Retinal pigment epithelial cell (primary cell): ENCODE measurements around the gene SIPA1L3.
"Not testable (repeated sequence)": the region's sequence is repeated elsewhere in the genome, so short reads cannot be mapped to it uniquely, and the experiment has no call there.

Experiments used
- DNase-seq: peaks from one replicate; pipeline ENCODE4 v3.0.0-alpha.2; 2010; ENCODE audit warnings: low read depth
- H3K4me3 ChIP-seq: 2 replicates; pipeline ENCODE4 v1.5.1; 2011; ENCODE audit warnings: mild to moderate bottlenecking, low read length, control low read depth, moderate library complexity
- TF ChIP-seq, protein P1 (sequence below): conservative IDR thresholded peaks from 2 replicates; pipeline ENCODE4 v1.5.1; 2011; ENCODE audit warnings: low read depth, low read length, control low read depth, inconsistent platforms

SIPA1L3 gene

DNA sequence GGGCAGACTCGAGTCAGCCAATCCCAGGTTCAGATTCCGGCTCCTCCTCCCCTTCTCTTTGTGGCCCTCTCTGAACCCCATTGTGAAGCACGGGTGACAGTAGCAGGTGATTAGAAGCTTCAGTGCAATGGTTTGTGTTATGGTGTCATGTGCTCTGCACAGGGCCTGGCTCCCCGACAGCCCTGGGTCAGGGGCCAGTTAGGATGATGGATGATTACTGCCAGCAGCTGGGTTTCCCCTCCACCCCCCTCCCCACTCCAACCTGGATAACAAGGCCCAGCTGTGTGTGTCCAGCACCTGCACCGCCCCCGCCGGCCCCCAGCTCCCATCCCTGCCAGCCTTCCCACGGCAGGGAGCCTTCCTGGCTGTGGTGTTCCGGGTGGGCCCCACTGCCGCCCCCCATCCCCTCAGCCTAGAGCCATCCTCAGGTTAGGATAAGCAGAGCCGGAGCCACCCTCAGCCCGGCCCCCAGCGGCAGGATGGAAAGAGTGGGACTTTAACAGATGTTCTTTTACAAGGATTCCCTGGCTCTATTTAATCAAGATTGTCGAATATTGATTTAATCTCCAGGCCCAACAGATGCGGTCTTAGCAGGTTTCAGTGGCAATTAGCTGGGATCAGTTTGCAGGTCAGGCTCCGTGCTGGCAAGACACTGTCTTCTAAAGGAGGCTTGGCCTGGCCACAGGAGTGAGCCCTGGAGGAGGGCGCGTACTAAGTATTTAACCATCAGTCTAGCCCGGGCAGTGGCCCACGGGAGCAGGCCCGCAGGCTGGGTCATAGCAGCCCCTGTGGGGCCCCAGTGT, 156.2 kb downstream of the SIPA1L3 start:
- no peak for DNase-seq
- TF ChIP-seq, protein P1, sequence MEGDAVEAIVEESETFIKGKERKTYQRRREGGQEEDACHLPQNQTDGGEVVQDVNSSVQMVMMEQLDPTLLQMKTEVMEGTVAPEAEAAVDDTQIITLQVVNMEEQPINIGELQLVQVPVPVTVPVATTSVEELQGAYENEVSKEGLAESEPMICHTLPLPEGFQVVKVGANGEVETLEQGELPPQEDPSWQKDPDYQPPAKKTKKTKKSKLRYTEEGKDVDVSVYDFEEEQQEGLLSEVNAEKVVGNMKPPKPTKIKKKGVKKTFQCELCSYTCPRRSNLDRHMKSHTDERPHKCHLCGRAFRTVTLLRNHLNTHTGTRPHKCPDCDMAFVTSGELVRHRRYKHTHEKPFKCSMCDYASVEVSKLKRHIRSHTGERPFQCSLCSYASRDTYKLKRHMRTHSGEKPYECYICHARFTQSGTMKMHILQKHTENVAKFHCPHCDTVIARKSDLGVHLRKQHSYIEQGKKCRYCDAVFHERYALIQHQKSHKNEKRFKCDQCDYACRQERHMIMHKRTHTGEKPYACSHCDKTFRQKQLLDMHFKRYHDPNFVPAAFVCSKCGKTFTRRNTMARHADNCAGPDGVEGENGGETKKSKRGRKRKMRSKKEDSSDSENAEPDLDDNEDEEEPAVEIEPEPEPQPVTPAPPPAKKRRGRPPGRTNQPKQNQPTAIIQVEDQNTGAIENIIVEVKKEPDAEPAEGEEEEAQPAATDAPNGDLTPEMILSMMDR = no peak
- no peak overlapping the region for H3K4me3 ChIP-seq

- DNase-seq = no peak
- H3K4me3 ChIP-seq = no peak overlapping the region
- TF ChIP-seq, protein P1 = no peak
Observed at GRCh38 chr19:38063928-38064327, 156.9 kb downstream of the SIPA1L3 start.

- TF ChIP-seq, protein P1 = no peak
- no peak for DNase-seq
- no peak overlapping the region for H3K4me3 ChIP-seq
Observed at GRCh38 chr19:38064661-38065425, 157.8 kb downstream of the SIPA1L3 start.

DNA sequence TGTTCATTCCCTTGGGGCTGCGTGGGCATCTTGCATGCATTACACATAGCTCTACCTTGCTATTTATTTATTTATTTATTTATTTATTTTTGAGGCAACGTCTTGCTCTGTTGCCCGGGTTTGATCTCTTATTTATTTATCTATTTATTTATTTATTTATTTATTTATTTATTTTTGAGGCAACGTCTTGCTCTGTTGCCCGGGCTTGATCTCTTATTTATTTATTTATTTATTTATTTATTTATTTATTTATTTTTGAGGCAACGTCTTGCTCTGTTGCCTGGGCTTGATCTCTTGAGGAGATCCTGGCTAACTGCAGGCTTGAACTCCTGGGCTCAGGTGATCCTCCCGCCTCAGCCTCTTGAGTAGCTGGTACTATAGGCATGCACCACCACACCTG, 158.8 kb downstream of the SIPA1L3 start:
- not testable (repeated sequence) for H3K4me3 ChIP-seq, DNase-seq

- no peak overlapping the region for H3K4me3 ChIP-seq
- TF ChIP-seq, protein P1 = no peak
- DNase-seq = no peak
Observed at GRCh38 chr19:38068826-38069225, 161.8 kb downstream of the SIPA1L3 start.

DNA sequence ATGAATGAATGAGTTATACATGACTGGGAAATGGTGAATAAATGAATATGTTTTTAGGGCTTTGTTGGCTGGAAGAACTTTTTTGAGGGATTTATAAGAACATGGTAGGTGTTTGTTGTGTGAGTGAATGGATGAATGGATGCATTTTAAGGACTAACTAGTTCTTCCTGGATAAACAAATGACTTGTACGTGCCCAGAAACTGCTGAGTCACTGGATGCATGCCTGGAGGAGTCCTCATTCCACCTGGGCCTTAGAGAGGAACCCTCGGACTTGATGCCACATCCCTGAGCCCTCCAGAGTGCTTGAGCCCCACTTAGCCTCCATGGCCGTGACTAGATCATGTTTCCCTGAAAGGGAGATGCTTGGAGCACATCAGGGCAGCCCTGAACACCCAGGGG, 163.6 kb downstream of the SIPA1L3 start:
- no peak for DNase-seq
- H3K4me3 ChIP-seq = no peak overlapping the region
- TF ChIP-seq, protein P1 = no peak

- H3K4me3 ChIP-seq, DNase-seq: not testable (repeated sequence)
Observed at GRCh38 chr19:38071054-38071453, 164.0 kb downstream of the SIPA1L3 start.

- no peak overlapping the region for H3K4me3 ChIP-seq
- TF ChIP-seq, protein P1 = no peak
- no peak for DNase-seq
Observed at GRCh38 chr19:38071647-38072046, 164.6 kb downstream of the SIPA1L3 start.
